Measurements from ENCODE around the gene CLEC4A.
"Not testable (repeated sequence)": the region's sequence is repeated elsewhere in the genome, so short reads cannot be mapped to it uniquely, and the experiment has no call there.

- not testable (repeated sequence) for TF ChIP-seq CTCF, POLR2A (IDR thresholded peaks at IDR 0.05)
Measured at GRCh38 chr12:8089277-8089676, 34.1 kb upstream of the CLEC4A start.

Data from Peyer's patch (tissue), 4 donors.